Posterior vena cava (tissue), 2 donors: ENCODE results near the gene ZNF574. TPM values are rescaled to one million over a fixed set of nuclear protein-coding genes. Genes with fewer than 3 reads are reported as not detected.

Experiments used
- DNase-seq: peaks from one replicate; pipeline ENCODE4 v3.0.0-alpha.2; 2020; ENCODE audit warnings: low spot score
- intact Hi-C, 2 donors: fragments of 100-400 bp; cut with DNase I; formaldehyde crosslinking; loops; one replicate each; pipeline versions ENCODE4 v1.14.1 to v1.14.2; 2022 to 2023
- total RNA-seq, 2 donors: library from RNA; stranded (reverse); fragmentation: NEBNext Ultra II Directional; extraction: Animal tissue kit (Norgen Biotek cat#: 25700); gene quantifications; one replicate each; pipeline ENCODE4 v1.2.1, GENCODE V29; 2021
- donor health status: DM: yes; HTN: yes; CAD: no.
- donor health status: DM: yes; HTN: yes; CAD: no.

Gene ZNF574
- total RNA-seq, 2 donors from 2014 or later: 7.6 to 9.1 TPM

DNA sequence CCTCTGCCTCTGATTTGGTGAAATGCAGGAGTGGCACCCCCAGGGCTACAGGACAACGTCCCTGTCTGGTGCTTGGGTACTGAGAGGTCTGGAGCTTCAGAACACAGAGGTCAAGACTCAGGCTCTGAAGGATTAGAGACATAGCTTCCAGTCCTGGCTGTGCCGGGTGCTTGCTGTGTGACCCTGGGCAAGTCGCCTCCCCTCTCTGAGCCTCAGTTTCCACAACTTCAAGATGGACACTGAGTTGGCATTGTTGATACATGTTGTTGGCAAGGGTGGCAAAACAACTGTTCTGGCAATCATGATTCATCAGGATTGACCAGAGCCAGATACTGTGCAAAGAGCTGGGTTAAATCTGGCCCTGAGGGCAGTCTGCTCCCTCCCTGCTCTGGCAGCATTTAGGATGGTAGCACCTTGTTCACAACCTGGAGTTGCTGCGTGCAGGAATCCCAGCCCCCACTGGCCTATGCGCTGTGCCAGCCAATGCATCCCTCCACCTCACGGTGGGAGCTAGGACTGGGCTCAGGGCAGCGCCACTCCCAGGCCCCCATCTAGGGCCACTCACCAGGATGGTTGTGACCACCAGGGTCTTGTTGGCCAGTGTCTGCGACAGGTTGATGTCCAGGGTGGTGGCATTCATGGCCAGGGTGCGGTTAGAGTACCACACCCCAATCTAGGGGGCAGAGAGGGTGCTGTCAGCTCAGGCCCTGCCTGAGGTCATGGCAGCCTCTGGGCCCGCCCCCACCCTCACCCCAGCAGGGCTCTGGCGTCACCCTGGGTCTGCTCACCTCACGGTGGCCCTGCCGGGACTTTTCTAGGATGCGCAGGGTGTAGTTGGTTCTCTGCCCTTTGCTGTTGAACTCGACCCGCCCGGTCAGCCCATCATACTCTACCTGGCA lies 22.7 kb upstream of the ZNF574 start:
- DNase-seq: no peak
- intact Hi-C loops: no loop called here

DNA sequence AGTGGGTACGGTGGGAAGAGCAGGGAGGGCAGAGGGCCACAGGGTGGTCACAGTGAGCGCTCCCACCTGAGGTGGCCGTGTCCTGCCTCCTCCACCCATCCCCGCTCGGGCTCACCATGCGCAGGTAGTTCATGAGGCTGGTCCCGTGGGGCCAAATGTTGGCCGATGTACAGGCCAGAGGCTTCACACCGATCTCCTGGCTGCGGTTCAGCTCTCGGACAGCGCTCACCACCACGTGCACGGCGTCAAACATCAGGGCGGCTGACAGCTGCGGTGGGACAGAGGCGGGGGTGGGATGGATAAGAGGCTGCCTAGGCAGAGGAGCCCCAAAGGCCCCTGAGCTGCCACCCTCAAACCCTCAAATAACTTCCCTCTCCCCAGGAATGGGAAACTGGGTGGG lies 21.8 kb upstream of the ZNF574 start:
- DNase-seq: no peak
- intact Hi-C loops: no loop called here

DNA sequence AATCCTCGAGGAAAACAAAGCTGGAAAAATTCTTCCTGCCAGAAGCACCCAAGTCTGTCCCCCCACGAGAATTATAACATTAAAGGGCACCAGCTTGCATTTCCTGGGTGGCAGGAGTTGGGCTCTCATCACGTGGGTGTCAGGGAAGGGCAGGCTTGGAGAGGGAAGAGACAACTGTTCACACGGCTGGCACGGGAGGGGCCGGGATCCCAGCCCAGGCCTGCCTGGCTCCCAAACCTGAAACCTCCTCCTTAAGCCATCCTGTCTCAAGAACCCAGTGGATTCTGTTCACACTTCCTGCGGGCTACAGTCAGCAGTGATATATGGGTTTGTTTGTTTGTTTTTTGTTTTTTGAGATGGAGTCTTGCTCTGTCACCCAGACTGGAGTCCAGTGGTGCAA lies 18.1 kb upstream of the ZNF574 start:
- DNase-seq: no peak
- intact Hi-C loops: no loop called here

DNA sequence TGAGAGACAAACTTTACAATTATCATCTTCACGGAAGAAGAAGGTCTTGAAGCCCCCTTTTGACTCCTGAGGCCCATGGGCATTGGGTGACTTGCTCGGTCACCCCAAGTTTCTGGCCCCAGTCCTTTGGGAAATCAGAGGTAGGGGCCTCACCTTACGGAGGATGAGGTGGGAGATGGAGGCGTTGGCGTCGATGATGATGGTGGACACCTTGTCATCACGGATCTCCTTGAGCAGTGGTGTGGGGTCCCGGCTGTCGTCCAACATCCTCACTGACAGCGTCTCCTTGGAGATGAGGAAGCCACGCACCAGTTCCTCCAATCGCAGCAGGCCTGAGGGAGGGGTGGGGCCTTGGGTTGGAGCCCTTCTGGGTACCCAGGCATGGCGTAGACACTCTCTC lies 16.8 kb upstream of the ZNF574 start:
- intact Hi-C loops: no loop called here
- DNase-seq: no peak

DNA sequence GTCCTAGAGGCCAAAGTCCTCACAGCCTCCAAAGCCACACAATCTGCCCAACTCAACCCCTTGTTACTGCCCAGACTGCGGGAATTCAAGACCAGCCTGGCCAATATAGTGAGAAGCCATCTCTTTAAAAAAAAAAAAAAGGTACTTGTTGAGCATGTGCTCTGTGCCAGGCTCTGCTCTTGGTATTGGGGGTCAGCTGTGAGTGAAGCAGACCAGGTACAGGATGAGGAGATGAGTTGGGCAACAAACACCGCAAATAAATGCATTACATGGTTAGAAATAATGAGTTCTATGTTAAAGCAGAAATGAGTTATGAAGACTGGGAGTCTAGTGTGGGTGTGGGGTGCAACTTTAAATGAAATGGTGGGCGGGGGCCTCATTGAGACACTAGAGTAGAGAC lies 15.8 kb upstream of the ZNF574 start:
- intact Hi-C loops: no loop called here
- DNase-seq: no peak

DNA sequence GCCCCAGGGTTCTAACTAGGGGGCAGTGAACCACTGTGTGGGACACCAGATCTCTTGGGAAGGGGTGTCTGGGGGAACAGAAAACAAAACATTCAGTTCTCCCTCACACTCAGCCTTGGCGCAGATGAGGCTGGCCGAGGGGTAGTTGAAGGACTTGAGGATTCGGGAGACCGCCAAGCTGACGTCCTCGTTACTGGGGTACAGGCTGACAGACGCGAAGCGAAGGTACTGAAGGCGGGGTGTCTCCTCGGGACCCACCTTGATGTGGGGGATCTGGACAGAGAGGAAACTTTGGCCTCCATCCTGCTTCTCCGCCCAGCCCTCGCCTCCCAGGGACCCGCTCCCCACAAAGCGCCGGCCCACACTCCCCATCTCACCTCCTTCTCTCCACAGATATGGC lies 13.6 kb upstream of the ZNF574 start:
- intact Hi-C loops: no loop called here
- DNase-seq: no peak

DNA sequence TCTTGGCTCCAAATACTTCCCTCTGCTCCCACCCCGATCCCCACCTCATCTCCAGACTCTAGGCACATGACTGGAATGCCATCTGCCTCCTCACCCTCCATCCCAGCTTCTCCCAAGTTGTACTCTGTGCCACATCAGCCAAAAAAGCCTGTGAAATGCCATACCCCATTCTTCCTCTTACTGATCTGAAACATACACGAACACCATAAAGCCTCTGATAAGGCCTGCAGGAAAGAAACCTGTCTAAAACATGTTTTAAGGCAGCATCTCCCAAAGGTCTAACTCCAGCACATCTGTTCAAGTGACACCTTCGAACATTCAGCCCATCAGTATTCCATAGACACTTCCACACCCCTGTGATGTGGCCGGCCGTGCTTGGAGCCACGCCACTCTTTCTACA lies 11.5 kb upstream of the ZNF574 start:
- intact Hi-C loops: no loop called here

DNA sequence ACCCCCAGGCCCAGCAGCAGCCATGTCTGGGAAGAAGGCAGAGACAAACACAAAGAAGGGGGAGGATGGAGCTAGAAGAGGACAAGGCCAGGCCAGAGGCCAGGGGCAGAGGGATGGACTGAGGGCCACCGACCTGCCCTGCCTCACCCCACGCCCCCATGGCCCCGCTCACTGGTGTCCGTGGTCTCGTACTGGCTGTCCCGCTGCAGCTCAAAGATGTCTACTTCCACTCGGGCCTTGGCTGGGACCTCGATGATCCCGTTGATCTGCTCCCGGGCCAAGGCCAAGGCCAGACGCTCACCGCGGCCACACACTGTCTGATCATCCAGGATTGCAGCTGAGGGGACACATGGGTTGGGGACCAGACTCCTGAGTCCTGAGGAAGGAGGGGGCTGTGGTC lies 10.9 kb upstream of the ZNF574 start:
- no peak for DNase-seq
- intact Hi-C loops: no loop called here

More for the DNA sequence above, 11.5 kb upstream of the ZNF574 start:
- no peak for DNase-seq

DNA sequence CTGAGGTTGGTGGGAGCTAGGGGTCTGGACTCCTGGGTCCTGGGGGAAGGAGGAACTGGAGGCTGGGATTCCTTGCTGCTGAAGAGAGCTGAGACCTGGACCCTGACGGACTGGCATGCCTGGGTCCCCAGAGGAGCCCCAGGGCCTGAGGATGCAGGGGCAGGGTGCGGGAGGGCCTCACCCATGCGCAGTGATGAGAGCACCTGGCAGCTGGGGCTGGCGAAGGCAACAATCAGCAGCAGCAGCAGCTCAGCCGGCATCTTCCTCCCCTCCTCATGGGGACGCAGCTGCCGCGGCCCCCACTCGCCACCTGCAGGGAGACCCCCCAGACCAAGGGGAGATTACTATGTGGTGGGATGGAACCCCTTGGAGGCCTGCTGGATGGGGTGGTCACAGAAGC lies 10.5 kb upstream of the ZNF574 start:
- no peak for DNase-seq
- intact Hi-C loops: no loop called here

DNA sequence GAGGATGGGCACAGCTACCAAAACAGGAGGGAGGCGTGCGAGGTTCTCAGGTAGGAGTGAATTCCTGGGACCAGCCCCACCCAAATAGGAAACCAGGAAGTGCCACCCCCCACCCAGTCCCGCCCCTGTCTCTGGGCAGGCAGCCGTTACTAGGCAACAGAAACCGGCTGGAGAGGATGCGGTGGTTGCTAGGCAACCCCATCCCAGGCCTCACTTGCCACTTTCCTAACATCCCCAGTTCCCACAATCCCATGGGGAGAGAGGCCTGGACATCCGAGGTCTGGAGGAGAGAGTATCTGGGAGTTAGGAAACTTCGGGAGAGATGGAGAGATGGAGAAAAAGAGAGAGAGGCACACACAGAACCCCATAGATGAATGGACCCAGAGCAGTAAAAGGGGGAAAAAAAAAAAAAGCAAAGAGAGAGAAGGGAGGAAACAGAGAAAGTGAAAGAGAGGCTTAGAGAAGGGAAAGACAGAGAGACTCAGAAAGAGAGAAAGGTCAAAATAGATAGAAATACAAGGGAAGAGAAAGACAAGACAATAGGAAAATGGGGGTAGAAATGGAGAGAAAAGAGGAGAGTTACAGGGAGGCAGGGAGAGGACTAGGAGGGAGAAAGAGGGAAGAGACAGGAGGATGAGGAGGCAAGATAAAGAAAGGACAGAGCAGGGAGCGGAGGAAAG lies 9.8 kb upstream of the ZNF574 start:
- no peak for DNase-seq
- intact Hi-C loops: no loop called here

DNA sequence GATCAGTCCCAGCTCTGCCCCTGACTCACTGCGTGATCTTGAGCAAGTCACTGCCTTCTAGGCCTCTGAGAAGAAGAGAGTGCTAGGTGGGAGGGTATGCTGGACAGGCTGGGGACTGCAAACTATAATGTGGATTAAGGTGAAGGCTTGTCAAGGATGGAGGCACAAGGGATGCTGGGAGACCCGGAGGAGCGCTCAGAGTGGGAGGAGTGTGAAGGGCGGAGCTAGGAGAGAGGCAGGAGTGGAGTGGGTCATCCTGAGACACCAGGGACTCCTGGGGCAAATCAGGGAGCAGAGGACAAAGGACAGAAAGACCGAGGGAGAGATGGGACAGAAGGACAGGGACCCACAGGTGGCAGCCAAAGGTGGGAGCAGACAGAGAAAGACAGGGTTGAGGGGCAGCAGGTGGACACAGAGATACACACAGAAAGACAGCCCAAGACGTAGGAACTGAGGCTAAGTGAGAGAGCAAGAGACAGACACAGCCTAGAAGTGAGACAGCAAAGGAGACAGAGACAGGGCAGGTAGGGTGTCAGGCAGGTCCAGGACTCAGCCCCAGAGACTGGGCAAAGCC lies 8.6 kb upstream of the ZNF574 start:
- intact Hi-C loops: no loop called here
- DNase-seq: no peak

DNA sequence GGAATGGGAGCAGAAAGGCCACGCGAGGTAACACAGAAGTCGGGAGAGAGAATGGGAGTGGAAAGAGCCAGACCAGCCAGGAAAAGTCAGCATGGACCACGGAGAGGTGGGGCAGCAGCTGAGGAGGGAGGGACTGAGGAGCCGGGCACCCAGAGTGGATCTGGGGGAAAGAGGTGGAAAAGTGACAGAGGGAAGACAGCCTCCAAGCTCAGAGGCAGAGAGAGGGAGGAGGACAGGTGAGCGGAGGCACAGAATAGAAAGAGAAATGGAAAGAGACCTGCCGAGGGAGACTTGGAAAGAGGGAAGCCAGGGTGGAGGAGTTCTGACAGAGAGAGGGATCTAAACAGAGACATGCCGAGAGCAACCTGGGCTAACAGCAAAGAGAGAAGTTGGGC lies 7.6 kb upstream of the ZNF574 start:
- intact Hi-C loops: no loop called here

DNA sequence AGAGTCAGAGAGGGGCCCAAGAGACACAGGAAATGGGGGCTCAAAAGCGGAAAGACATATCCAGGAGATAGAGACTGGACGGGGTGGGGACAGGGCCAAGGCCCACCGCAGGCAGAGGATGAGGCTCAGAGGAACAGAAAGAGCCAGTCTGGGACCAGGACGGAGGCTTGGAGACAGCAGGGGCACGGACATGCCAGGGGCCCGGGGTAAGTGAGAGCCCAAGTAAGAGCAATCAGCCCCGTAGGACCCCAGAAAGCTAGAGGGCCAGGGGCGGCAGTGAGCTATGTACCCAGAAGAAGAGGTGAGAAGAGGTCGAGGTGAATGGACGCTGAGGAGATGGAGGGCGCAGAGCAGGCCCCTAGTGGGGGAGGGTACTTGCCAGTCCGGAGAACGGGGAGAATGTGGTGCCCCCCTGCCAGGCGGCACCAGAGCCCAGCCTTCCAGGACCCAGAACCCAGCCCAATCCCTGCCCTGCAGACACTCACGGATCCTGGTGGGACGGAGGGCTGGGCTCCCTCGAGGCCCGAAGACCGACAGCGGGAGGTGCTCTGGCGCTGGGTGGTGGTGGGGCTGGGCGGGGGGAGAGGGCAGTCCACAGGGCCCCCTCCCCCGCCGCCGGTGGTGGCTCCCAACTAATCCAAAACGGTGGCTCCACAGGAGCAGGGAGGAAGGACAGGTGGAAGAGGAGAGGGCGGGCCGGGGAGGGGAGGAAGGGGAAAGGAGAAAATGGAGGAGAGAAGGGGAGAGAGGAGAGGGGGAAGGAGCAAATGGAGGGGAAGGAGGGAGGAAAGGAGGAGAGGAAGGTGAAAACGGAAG lies 7.0 kb upstream of the ZNF574 start:
- no peak for DNase-seq
- intact Hi-C loops: no loop called here

More for the DNA sequence above, 7.6 kb upstream of the ZNF574 start:
- no peak for DNase-seq

DNA sequence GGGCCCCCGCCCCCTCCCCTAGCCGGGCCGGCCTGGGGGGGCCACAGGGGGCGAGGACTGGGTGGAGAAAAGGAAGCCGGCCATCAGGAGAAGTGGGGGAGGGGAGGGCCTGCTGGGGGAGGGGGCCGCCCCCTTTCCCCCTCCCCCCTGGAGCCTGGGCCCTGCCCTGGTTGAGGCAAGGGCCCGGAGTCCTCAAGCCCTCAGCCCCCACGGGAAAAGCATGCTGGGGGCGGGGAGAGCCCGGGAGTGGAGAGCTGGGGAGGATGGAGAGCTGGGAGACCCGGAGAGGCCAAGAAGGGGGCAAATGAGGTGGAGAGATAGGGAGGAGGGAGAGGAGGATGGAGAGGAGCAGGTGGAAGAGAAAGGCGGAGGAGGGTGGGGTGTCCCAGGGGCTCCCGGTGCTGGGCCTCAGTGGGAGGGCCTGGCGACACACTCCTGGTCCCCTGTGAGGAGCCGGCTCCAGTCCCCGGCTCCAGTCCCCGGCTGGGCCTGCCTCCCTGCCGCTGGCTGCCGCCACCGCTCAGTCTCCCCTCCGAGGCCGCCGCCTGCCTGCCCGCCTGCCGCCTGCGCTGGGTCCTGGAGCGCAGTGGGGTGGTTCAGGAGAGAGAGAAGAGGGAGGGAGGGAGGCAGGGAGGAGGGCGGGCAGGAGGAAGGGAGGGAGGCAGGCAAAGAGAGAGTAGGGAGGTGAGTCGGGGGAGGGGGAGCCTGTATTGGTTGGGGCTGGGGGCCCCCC lies 6.2 kb upstream of the ZNF574 start, which contains the start of gene GRIK5:
Gene GRIK5, minus strand, starts transcription at position 588 of the 733 bp plus-strand sequence. CDS start 4,436 bp downstream, outside the sequence.
- DNase-seq: no peak
- intact Hi-C loops: no loop called here

DNA sequence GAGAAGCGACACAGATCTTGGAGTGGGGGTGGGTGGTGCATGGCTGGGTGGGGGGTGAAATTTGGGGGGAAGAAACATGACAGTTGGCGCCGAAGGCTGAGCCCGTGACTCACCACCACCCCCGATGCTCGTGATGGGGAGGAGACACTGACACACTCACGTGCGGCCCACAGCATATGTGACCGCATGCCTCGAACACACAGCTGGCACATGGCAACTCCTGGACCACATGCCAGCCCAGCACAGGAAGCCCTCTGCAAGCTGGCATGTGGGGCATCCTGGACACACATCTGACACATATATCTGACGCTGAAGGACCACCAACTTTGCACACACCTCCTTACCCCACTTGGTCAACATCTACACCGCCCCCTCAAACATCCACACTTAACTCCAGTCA lies 4.7 kb upstream of the ZNF574 start:
- no peak for DNase-seq
- intact Hi-C loops: no loop called here

DNA sequence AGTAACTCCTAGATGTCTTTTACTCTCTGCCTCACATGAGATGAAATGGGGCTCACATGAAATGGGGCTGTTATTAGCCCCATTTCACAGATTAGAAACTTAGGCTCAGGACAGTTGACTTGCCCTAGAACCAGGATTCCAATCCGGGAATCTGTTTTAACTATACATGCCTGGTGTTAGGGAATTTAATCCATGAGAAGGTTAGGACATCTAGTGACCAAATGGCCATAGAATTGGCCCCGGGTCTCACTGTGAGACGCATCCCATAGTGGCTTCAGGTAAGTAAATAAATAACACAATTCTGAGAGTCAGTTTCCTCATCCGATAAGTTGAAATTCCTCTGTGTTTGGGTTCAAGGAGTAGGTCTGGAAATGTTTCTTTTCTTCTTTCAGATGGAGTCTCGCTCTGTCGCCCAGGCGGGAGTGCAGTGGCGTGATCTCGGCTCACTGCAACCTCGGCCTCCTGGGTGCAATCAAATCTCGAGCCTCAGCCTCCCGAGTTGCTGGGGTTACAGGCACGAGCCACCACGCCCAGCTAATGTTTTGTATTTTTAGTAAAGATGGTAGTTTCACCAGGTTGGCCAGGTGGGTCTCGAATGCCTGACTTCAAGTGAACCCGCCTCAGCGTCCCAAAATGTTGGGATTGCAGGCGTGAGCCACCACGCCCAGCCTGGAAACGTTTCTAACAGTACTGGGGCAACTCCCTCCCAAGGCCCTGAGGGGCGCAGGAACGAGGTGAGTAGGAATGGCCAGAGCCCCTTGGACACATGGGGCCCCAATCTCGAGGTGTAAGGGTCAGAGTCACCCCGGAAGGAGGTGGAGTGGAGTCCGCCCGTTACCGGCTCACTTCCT lies 1.2 kb upstream of the ZNF574 start:
- DNase-seq: no peak
- intact Hi-C loops: no loop called here

DNA sequence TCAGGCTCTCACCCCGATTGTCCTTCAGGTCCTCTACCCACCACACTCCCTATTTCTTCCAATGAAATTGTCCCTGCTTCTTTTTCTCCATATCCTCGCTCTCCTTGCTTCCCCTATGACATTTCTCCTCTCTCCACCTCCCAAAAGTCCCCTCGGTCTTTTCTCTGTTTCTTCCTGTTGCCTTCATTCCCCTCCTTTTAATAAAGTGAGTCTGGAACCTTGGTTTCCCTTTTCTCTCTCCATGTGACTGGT lies 676 bp upstream of the ZNF574 start:
- intact Hi-C loops: no loop called here

DNA sequence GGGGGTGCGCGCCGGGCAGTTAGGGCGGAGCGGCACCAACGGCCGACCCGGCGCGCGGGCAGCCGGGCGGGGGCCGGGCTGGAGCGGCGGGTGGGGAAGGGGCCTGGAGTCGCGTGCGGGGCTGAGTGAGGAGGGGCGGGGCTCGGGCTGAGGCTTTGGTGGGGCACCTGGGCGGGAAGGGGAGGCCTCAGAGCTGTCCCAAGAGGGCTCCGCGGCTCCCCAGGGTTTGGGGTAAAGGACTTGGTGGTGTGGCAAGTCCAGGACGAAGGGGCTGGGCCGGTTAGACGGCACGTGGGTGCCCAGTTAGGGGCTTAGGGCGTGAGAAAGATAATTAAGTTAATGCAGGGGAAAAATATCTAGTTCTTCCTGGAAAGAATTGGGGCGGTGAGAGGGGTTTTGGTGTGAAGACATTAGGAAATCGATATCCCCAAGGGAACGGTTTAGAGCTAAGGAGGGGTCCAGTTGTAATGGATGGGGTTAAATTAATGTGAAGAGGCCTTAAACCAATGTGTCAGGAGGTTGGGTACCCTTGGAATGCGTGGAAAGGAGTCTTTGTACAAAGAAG lies 496 bp downstream of the ZNF574 start:
- intact Hi-C loops: no loop called here
- no peak for DNase-seq

More for the DNA sequence above, 676 bp upstream of the ZNF574 start:
- no peak for DNase-seq
